Hippocampal formation (tissue), 2 donors: ENCODE measurements around the gene KCTD13.
"Not testable (repeated sequence)": the region's sequence is repeated elsewhere in the genome, so short reads cannot be mapped to it uniquely, and the experiment has no call there.

Source experiments
- DNase-seq, 2 donors: peaks; one replicate each; lab custom pipeline; 2025; lab: John Stamatoyannopoulos, UW

Gene KCTD13

DNA sequence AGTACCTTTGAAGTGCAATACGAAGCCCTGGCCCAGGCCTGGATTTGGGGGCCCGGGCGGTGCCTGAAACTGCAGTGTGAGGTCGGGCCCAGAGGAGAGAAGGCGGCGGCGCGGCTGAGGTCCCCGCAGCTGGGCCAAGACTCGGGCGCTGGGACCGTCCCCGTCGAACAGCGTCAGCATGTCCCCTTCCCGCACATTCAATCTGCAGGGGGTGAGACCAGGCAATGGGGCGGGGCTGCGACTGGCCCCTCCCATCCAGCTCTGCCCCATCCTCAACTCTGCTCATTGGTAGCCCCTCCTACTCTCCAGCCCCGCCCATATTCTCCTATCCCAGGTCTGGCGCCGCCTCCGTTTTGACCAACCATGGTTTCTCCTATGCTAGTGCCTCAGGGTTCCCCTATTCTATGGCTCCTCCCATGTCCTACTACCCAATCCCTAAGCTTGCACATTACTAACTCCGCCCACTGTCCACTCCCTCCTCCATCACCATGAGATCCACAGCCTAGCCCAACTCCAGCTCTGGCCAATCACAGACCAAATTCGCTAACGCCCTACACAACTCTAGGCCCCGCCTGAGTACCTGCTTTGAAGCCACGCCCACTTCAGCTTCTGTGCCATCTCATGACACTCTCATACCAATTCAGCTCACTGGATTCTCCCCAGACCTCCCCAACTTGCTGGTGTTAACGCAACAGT is 48.6 kb downstream of the KCTD13 start:
- DNase-seq: no peak

- DNase-seq: no peak
Observed at GRCh38 chr16:29876594-29877249, 49.3 kb downstream of the KCTD13 start.

GRCh38 chr16:29876217-29876593 is 49.8 kb downstream of the KCTD13 start:
- no peak for DNase-seq

DNA sequence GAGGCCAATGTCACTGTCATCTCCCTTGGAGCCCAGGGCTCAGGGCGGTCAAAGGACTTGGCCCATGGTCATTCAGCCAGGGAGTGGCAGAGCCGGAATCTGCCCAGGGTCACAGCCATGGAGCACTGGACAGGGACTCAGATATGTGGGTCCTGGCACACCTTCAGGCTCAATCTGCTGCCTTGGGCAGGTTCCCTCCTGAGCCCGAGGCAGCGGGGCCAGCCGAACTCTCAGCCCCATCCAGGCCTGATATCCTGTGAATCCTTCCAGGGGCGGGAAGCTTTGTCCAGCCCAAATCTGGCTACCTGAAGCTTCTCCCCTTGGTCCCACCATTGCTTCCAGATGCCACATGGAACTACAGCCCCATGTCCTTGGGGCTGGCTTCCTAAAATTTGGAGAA is 50.8 kb downstream of the KCTD13 start:
- DNase-seq: no peak

DNA sequence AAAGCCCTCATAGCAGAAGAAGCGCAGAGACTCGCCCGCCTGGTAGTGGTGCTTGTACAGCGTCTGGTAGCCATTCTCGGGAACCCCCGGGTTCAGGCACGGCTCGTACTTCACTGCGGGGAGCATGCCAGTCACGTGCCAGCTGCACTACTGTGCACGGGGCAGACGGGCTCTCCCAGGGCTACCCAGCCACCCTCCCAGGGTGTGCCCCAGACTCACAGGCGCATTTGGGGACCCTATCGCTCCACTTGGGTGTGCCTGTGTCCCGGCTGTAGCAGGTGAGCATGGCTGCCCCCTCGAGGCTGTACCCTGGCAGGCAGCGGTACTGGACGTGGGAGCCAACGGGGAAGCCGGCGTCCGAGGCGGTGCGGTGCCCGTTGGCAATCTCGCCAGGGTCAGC is 52.7 kb downstream of the KCTD13 start:
- no peak for DNase-seq

DNA sequence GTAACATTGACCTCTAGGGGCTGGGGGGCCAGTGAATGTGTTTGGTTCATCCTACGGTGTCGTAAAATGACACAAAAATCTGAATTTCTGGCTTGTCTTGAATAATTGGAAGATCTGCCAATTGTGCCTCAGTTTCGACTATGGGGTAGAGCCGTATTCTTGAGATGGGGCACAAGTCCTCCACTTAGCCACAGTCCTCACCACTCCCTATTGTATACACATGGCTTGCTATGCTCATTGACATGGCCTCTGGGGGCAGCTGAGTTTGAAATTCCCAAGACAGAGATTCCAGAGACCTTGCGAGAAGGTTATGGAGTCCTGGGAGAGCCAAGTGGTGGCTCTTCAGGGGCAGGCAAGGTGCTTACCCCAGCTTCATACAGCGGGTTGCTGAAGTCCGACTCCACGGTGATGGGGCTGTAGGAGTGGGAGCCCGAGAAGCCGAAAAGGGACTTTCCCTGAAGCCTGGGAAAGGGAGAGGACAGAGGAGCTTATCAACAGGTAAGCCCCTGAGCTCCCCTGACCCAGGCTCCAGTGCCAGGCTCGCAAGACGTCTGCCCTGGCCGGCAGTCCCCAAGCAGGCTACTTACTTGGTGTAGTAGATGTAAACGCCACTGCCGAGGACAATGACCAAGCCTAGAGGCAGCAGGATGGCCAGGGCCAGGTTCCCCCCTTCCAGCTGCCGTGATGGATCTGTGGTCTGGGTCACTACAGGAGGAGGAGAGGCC is 54.0 kb downstream of the KCTD13 start:
- DNase-seq: no peak

DNA sequence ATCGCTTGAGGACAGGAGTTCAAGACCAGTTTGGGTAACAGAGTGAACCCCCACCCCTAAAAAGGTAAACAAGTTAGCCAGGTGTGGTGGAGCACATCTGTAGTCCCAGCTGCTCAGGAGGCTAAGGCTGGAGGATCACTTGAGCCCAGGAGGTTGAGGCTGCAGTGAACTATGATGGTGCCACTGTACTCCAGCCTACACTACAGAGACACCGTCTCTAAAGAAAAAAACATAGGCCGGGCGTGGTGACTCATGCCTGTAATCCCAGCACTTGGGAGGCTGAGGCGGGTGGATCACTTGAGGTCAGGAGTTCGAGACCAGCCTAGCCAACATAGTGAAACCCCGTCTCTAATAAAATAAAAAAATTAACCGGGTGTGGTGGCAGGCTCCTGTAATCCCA is 57.0 kb downstream of the KCTD13 start:
- not testable (repeated sequence) for DNase-seq

DNA sequence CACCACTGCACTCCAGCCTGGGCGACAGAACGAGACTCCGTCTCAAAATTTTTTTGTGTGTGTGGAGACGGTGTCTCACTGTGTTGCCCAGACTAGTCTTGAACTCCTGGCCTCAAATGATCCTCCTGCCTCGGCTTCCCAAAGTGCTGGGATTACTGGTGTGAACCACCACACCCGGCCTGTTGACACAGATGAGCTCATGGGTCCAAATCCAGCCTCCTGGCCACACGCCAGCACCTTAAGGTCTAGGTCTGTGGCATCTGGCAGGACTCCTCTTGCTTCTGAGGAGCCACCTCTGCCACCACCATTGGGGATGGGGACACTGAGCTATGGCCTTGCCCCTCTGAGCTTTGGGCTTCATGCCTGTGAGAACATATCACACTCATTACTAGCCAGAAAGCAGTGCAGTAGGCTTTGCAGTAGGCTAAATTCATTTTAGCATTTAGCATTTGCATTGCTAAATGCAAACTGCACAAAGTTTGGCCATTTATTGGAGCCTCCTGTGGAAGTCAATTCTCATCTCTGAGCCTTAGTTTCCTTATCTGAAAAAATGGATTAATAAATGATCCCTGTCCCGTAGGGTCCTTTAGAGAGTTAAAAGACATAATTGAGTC is 57.5 kb downstream of the KCTD13 start:
- no peak for DNase-seq

DNA sequence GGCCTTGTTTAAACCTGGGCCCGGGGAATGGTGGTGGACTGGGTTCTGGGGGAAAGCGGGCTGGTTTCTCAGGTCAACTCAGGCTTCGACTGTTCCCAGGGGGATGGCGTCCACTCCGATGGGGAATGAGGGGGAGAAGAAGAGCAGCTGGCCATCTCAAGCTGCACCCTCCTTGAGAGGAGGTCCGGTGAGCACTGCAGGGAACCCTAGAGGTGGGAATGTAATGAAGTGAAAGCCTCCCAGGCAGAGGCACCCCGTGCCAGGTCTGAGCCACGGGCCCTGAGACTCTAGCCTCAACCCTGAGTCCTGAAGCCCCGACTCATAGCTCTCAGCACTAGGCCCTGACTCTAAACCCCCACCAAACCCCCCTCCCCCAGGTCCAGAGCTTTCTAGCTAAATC is 61.8 kb downstream of the KCTD13 start:
- no peak for DNase-seq

DNA sequence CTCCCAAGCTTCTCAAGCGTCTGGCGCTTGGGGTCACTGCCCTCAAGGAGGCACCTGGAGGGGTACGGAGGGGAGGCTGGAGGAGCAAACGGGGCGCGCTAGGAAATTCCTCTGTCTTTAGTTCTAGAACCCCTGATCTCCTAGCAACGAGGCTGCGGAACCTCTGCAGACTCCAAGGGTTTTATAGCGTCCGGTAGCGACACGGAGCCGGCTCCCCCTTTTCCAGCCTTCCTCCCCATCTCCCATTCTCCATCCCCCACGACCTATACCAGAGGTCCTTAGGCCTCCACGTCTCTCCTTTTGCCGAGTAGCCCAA is 62.4 kb downstream of the KCTD13 start:
- no peak for DNase-seq

DNA sequence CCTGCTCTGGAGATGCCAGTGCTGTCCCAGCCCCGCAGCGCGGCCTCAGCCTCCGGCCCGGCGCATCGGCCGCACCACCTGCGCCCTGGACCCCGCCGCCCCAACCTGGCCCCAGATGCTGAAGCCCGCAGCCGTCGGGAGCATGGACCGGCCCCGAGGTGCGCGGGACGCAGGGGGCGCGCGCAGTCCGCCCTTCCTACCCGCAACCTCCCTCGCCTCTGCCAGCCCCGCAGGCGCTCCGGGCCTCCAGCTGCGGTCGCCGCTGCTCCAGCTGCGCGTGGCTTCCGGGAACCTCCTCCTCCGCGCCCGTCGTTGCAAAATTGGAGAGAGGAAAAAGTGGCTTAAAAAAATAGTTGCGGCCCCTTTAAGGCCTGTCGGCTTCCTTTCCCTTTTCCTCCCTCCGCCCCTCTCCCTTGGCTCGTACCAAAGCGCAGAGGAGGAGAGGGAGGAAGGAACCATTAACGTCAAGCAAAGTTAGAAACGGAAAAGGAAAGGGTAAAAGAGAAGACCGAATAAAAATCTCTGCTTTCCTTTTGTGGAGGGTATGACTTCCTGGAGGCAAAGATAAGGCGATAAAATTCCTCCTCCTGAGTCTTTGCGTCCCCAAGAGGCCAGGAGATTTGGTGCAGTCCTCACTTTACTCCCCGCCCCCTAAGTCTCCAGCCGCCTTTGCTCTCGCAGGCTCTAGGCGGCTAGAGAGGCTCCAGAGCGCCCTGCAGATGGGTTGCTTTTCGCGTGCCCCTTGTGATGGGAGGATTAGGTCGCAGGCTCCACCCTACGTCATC is 63.0 kb downstream of the KCTD13 start, which contains the start of gene CDIPT:
Gene CDIPT, minus strand, starts transcription at position 343 of the 785 bp plus-strand sequence. CDS start 369 bp downstream, outside the sequence.
- peak; percentile 90 to 99 for DNase-seq

- DNase-seq: peak in 1 of 2 donors; percentile 29
Observed at GRCh38 chr16:29862383-29862883, 63.6 kb downstream of the KCTD13 start.

GRCh38 chr16:29860218-29860617 is 65.8 kb downstream of the KCTD13 start:
- DNase-seq: no peak

GRCh38 chr16:29858974-29859373 is 67.1 kb downstream of the KCTD13 start:
- DNase-seq: no peak

DNA sequence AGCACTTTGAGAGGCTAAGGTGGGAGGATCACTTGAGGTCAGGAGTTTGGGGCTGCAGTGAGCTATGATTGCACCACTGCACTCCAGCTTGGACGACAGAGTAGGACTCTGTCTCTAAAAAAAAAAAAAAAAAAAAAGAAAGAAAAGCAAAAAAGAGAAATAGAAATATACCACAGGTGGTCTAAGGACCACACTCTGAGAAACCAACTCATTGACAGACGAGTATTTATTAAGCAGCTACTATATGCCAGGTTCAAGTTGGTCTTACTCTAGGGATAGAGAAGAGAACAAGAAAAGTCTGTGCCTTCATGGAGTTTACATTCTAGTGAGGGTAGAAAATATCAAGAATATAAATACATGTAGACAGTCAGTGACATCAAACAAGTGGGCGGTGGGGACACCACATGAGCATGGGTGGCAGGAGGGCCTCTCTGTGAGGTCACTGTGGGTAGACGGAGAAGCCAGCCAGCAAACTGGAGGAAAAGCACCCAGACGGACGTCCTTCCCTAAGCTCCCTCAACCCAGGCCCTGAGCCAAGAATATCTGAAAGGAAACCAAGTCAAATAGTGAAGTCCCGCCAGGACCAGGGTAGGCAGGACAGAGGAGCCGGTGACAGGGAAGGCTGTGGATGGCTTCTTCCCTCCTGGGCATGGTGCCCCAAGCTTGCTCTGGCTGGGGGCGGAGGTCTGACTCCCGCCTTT is 67.7 kb downstream of the KCTD13 start:
- DNase-seq: no peak

DNA sequence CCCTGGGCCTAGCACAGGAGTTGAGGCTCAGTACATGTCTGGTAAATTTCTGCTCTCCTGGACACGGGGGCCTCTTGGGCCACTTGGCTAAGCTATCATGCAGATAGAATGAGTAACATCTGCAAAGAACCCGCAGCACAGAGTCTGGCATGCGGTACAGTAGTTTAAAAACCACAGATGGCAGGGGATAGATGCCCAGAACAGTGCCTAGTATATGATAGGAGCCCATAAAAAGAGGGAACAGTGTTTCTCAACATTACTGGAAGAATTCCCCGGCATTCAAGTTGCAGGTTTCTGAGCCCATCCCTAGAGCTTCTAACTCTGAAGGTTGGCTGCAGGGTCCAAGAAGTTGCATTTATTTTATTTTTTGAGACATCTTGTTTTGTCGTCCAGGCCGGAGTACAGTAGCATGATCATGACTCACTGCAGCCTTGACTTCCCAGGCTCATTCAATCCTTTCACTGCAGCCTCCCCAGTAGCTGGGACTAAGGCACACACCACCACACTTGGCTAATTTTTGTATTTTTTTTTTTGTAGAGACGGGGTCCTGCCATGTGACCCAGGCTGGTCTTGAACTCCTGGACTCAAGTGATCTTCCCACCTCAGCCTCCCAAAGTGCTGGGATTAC is 68.8 kb downstream of the KCTD13 start:
- DNase-seq: no peak
